T-helper 22 cell (primary cell): ENCODE measurements around the gene FAT2.

Experiments used
- DNase-seq: peaks from one replicate; pipeline ENCODE4 v3.0.0-alpha.2; 2020; ENCODE audit warnings: low read depth

Gene FAT2, protein sequence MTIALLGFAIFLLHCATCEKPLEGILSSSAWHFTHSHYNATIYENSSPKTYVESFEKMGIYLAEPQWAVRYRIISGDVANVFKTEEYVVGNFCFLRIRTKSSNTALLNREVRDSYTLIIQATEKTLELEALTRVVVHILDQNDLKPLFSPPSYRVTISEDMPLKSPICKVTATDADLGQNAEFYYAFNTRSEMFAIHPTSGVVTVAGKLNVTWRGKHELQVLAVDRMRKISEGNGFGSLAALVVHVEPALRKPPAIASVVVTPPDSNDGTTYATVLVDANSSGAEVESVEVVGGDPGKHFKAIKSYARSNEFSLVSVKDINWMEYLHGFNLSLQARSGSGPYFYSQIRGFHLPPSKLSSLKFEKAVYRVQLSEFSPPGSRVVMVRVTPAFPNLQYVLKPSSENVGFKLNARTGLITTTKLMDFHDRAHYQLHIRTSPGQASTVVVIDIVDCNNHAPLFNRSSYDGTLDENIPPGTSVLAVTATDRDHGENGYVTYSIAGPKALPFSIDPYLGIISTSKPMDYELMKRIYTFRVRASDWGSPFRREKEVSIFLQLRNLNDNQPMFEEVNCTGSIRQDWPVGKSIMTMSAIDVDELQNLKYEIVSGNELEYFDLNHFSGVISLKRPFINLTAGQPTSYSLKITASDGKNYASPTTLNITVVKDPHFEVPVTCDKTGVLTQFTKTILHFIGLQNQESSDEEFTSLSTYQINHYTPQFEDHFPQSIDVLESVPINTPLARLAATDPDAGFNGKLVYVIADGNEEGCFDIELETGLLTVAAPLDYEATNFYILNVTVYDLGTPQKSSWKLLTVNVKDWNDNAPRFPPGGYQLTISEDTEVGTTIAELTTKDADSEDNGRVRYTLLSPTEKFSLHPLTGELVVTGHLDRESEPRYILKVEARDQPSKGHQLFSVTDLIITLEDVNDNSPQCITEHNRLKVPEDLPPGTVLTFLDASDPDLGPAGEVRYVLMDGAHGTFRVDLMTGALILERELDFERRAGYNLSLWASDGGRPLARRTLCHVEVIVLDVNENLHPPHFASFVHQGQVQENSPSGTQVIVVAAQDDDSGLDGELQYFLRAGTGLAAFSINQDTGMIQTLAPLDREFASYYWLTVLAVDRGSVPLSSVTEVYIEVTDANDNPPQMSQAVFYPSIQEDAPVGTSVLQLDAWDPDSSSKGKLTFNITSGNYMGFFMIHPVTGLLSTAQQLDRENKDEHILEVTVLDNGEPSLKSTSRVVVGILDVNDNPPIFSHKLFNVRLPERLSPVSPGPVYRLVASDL (N-terminal part only)

DNA sequence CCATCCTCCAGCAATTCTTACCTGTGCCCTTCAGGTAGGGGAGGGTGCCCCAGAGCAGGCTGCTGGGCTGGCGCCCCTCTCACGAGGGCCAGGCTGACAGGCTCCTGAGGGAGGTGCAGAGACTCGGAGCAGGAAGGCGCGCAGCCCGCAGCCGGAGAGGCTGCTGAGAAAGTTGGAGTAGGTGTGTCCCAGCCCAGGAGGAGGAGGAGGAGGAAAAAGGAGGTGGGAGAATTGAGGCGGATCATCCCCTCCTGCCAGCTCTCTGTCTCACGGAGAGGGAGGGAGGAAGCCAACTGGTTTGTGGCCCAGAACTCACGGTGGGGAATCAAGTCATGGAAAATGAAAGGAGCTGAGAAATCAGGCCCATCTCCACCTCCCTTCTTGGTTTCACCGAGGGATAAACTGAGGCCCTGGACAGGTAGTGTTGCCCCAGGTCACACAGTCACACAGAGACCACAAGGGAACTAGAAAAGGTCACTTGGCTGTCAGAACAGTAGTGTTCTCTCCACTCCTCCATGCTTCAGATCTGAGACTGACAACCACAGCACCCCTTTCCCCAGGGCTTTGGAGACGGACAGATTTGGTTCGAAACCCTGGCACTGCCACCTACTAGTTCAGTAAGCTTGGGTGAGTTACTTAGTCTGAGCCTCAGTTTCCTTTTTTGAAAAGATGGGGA lies at the start of gene FAT2:
Gene FAT2 (minus strand): TSS at position 188 of the 676 bp plus-strand sequence. CDS start 22,400 bp downstream, outside the sequence.
- DNase-seq, result no peak

- DNase-seq, result no peak
Observed at GRCh38 chr5:151638619-151639018, 47.5 kb upstream of the FAT2 start.

DNA sequence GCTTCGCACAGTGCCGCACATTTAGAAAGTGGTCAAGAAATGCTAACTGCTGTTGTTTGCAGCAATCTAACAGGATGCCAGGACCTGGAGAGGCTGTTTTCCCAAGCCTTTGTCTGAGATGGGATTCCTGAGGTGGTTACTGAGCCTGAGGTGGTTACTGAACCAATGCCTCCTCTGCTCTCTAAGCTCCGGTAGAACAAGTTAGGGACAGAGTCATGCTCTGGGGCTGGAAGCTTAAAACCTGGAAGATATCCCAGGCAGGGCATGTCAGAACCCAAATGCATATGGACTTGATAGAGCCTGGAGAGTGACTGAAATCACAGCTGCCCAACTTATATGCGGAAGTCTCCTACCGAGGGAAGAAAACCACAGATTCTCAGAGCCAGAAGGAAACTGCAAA lies 46.5 kb upstream of the FAT2 start:
- DNase-seq, result no peak

DNA sequence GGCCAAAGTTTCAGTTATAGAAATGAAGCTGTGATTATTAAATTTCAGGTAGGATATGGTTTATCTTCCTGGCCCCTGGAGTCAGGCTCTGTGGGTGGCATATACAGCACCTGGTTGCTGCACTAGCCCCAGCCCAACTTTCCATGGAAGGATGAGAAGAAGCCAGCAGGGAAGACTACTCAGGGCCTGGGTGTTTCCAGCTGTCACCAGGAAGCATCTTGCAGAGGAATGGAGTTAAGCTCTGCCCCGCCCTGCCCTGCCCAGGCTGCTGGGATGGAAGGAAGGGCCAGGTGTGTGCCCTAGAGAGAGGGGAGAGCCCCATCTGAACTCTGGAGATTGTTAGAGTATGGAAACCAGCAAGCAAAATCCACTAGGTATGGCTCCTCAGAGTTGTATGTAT lies 42.8 kb upstream of the FAT2 start:
- DNase-seq, result no peak

DNA sequence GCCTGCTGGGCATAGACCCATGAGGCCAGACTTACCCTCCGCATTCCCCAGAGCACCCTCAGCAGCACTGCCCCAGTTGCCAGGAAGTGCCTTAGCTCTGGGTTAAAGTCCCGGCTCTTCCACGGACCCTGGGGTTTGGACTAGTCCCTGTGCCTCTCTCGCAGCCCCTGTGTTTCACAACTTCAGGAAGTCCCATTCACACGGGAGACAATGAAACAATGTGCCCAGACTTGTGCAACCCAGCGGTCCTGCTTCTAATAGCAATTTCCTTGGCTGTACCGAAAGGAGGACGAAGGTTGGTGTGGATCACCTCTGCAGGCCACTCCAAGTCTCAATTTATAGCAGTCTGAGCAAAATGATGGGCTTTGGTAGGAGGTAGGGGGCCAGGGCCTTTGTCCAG lies 41.8 kb upstream of the FAT2 start:
- DNase-seq, result no peak

DNA sequence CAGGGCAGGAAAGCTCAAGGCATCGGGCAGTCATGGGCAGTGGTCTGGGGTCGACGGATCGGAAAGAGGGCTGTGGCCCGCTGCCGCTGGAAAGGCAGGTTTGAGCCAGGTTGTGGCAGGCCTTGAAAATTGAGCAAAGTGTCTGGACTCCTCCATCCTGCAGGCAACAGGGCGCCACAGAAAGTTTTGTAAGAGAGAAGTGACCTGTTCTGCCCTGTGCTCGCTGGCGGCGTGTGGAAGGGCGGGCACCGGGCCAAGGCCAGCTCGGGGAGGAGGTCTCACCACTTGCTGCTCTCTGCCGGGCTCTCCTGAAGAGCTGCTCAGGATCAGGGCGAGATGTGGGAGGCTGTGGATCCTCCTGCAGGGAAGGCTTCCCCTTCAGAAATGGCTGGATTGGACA lies 41.4 kb upstream of the FAT2 start:
- no peak for DNase-seq

DNA sequence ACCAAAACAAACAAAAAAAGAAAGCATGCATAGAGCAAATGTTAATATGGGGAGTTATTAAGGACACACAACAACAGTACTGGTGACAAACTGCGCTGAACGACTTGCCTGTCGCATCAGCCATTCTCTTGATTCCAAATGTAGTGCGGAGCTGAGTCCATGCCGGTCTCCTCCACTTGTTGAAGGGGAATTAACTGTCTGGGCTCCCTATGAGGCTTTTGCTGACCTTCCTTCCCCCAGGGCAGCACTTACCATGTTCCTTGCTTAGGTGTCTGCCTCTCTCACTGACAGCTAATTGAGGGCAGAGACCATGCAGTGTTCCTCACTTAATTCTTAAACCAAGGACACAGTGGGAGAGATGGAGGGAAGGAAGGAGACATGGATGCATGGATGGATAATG lies 40.8 kb upstream of the FAT2 start:
- DNase-seq, result no peak

DNA sequence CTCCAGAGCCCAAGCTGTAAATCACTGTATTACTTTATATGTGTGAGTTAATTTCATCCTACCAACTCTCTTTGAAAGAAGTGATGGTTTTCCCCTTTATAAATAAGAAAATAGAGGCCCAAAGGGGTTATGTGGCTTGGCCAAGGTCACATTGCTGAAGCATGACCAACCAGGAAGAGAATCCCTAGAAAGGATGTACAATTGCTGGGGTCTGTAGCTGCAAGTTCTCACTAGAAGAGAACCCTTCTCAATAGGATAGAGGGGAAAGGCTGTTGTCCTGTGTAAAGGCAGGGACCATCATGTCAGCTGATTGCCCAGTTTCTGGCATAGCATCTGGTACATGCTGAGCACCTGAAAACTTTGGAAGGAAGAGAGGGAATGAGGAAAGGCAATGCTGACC lies 39.0 kb upstream of the FAT2 start:
- DNase-seq, result no peak

DNA sequence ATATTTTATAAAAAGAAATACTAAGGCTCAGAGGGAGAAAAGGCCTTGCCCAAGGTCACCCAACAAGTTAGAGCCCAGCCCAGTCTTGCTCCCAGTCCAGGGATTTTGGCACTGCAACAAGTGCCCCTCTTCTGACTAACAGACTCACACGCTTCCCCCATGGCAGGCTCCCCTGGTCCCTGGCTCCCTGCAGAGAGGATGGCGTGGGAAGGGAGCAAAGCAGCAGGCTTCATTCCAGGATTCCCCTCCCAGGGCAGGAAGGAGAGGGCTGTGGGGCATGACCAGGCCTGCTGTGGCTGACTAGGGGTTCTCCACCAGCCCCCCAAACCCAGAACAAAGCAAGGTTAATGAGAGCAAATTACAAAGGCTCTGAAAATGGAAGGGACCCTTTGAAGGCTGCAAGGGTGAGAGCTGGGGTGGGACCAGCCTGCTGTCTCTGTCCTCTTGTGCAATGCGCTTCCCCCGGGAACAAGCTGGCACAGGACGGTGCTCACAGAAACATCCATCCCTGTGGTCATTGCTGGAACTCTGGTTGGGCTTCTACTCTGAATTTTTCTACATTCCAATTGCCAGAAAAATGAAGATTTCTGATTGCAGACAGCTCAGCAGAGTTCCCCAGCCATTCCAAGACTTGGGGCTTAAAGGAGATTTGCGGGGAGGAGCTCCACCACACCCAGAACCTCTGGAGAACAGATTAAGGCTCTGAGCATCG lies 37.1 kb upstream of the FAT2 start:
- no peak for DNase-seq

DNA sequence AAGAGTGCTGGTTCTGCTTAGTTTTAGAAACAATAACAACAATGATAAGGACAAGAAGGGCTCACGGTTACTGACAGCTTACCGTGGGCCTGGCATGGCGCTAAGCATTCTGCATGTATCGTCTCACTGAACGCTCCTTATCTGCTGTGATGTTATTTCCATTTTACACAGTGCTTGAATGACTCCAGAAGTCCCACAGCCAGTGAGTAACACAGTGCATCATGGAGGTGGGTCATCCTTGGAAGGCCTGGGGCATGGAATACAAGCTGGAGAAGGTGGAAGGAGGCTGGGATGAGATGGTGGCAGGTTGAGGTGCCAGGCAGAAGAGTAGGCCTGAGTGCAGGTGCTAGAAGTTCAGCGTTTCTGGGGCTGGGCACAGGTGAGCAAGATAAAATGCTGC lies 36.5 kb upstream of the FAT2 start:
- no peak for DNase-seq

DNA sequence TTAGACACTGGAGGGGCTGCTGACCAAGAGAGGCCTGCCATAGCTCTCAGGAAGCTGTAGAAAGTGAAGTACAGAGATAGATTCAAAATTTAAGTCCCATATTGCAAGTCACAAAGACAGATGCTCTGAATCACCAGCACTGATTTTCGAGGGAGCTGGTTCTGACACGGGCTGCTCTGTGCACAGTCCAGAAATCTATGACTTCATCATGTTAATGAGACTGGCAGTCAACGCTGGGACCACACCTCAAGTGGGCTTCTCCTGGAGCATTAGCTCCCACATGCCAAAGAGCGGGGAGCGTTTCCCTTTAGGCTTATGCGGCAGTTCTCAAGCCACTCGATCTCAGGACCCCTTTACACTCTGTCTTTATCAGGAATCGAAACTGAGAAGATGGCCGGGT lies 34.2 kb upstream of the FAT2 start:
- DNase-seq, result no peak

DNA sequence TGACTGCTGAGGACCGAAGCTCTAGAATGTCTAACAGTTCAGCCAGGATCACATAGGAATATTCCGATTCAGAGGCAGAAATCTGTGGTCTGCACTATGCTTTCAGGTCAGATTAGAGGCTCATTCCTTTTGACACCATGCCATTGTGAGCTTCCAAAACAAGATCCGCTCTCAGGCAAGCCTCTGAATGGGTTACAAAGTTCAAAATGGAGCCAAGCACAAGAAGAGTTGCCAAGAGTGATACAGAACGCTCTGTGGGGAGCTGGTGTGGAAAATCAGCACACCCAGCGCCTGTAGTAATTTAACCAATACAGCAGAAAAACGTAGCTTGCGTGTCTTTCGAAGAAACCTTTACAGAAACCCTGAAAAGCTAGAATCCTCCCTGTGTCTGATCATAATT lies 33.3 kb upstream of the FAT2 start:
- DNase-seq, result no peak

DNA sequence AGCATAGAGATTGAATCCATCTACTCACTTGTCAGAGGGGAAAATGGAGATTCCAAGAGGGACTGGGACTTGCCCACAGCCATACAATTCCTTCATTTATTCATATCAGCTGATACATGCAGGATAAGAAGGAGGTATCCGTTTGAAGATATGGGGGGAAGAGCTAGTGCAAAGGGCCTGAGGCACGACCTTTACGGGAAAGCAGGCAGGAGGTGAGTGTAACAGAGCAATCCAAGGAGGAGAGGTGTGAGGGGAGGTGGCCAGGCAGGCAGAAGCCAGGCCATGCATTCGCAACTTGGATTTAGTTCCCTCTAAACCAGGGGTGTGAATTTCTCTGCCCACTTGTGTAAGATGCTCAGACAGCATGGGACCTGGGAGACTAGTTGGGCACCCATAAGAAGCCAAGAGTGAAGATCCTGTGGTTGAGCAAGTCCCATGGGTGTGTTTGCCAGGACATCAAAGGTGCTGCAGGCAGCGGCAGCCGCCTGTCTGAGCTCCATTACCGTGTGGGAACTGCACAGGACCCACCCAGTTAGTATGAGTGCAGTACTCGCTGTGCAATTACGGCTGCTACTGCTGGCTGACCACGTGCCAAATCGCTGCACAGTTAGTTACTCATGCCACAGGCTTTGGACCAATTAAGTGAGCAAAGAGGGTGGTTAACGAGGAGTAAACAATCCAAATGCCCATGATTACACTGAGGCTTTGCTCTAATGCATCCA lies 31.4 kb upstream of the FAT2 start:
- DNase-seq, result no peak

- DNase-seq, result no peak
Observed at GRCh38 chr5:151620461-151620840, 29.3 kb upstream of the FAT2 start.

GRCh38 chr5:151619812-151620460 lies 28.8 kb upstream of the FAT2 start:
- DNase-seq, result no peak

- no peak for DNase-seq
Observed at GRCh38 chr5:151618907-151619306, 27.8 kb upstream of the FAT2 start.

DNA sequence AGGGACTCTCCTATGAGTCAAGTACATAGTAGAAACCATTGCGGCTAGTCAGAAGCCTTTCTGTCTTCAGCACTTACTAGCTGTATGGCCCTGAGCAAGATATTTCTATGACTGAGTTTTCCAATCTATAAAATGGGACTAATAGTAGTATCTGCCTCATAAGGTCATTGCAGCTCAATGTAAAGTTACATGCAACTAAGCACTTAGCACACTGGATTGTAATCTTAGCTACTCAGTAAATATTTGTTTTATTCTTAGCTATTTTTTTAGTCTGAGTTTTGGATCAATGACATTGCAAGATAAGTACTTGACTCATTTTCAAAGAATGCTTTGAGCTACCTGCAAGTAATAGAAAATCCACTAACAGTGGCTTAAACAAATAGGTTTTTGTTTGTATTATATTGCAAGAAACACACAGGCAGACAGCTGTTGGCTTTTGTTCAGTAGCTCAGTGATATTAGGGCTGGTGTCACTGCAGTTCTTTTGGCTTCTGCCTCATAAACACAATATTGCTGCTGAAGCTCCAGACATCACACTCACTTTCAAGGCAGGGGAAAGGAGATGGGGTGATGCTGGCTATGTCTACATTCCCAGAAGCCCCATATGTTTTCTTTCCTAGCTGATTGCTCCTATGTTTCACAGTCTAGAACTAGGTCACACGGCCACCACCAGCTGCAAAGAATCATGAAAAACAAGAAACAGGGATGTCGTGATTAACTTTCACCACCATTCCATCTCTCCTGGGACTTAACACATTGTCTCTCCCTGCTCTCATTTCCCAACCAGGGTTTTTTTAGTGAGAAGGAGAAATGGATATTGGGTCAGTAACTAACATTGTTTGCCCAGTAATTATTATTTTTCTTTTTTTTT lies 26.9 kb upstream of the FAT2 start:
- DNase-seq, result no peak

GRCh38 chr5:151617383-151617840 lies 26.3 kb upstream of the FAT2 start:
- DNase-seq, result no peak

DNA sequence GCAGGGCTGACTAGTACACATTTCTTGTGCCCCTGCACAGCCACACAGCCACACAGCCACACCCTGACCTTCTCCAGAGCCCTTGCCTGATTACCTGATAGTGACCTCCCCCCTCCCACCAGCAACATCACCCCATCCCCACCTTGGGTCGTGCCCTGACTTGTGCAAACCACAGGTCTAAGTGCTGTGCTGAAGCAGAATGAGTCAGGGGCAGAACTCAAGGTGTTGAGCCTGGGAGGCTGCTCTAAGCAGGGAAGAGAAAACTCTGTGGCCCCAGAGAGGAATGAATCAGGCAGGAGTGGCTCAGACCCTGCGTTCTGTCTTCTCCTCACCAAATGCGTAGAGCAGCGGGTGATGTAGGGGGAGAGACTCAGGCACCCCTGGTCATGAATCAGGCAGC lies 24.3 kb upstream of the FAT2 start:
- DNase-seq, result no peak
